HG02840 (cell line): Measurements from ENCODE around the gene MUC3A.
"Not testable (repeated sequence)": the region's sequence is repeated elsewhere in the genome, so short reads cannot be mapped to it uniquely, and the experiment has no call there.

ENCODE experiments used
- ATAC-seq: cut with Tn5 transposase; IDR thresholded peaks from one replicate; pipeline ENCODE4 v1.9.1; 2021; ENCODE audit warnings: mild to moderate bottlenecking, moderate library complexity, moderate number of reproducible peaks; ENCODE audit not compliant: unreplicated experiment, low FRiP score

Gene MUC3A

GRCh38 chr7:100969066-100969615 is 19.8 kb downstream of the MUC3A start, which contains the start of gene MUC12:
TSS of gene MUC12 (plus strand) at chr7:100969565. CDS start at chr7:100969623, 58 bp downstream.
- no peak for ATAC-seq

GRCh38 chr7:100971111-100972001 is 22.0 kb downstream of the MUC3A start:
- ATAC-seq, result no peak

GRCh38 chr7:100972002-100972347 is 22.6 kb downstream of the MUC3A start:
- no peak for ATAC-seq

GRCh38 chr7:100974021-100974420 is 24.7 kb downstream of the MUC3A start:
- ATAC-seq, result no peak

- ATAC-seq, result no peak
Measured at GRCh38 chr7:100975371-100975821, 26.1 kb downstream of the MUC3A start.

GRCh38 chr7:100978300-100978699 is 29.0 kb downstream of the MUC3A start:
- ATAC-seq, result no peak

GRCh38 chr7:100983451-100984187 is 34.3 kb downstream of the MUC3A start:
- ATAC-seq, result no peak

GRCh38 chr7:100984241-100984918 is 35.0 kb downstream of the MUC3A start:
- ATAC-seq, result not testable (repeated sequence)

GRCh38 chr7:100985033-100985797 is 35.9 kb downstream of the MUC3A start:
- not testable (repeated sequence) for ATAC-seq

GRCh38 chr7:100991631-100992030 is 42.3 kb downstream of the MUC3A start:
- ATAC-seq, result no peak

- ATAC-seq, result not testable (repeated sequence)
Measured at GRCh38 chr7:100992280-100992679, 42.9 kb downstream of the MUC3A start.

GRCh38 chr7:100994671-100995070 is 45.3 kb downstream of the MUC3A start:
- ATAC-seq, result not testable (repeated sequence)

- ATAC-seq, result not testable (repeated sequence)
Measured at GRCh38 chr7:100998530-100998929, 49.2 kb downstream of the MUC3A start.

GRCh38 chr7:100999334-100999733 is 50.0 kb downstream of the MUC3A start:
- ATAC-seq, result not testable (repeated sequence)

GRCh38 chr7:101000025-101000424 is 50.7 kb downstream of the MUC3A start:
- ATAC-seq, result not testable (repeated sequence)

- not testable (repeated sequence) for ATAC-seq
Measured at GRCh38 chr7:101002333-101002732, 53.0 kb downstream of the MUC3A start.

GRCh38 chr7:101007361-101007760 is 58.0 kb downstream of the MUC3A start:
- not testable (repeated sequence) for ATAC-seq

- ATAC-seq, result no peak
Measured at GRCh38 chr7:101009629-101010028, 60.3 kb downstream of the MUC3A start.

- ATAC-seq, result no peak
Measured at GRCh38 chr7:101012931-101013330, 63.6 kb downstream of the MUC3A start.

GRCh38 chr7:101015626-101016025 is 66.3 kb downstream of the MUC3A start:
- no peak for ATAC-seq
